PFSK-1 (cell line): Measurements from ENCODE around the gene HOXB3.

Source experiments
- FOXP2 ChIP-seq: optimal IDR thresholded peaks from 2 replicates; pipeline ENCODE3; 2011; ENCODE audit warnings: borderline replicate concordance, control low read depth, inconsistent platforms; ENCODE audit not compliant: insufficient read depth; ENCODE audit errors: extremely low read length, extremely low read depth
- POLR2AphosphoS5 ChIP-seq: IDR thresholded peaks from 2 replicates; pipeline ENCODE4 v1.6.1; 2012; ENCODE audit warnings: low read depth, mild to moderate bottlenecking, control low read depth, low read length, moderate library complexity
- REST ChIP-seq, 2 experiments: IDR thresholded peaks; 2 replicates each; pipeline versions ENCODE4 v1.6.1 to v1.8.0; 2011 to 2012; ENCODE audit warnings: low read depth in 2 of 2, low read length in 2 of 2, control low read depth in 1 of 2, inconsistent platforms in 1 of 2, mild to moderate bottlenecking in 1 of 2, moderate library complexity in 1 of 2; ENCODE audit not compliant: insufficient read depth in 1 of 2
- SIN3A ChIP-seq: IDR thresholded peaks from 2 replicates; pipeline ENCODE4 v1.6.1; 2012; ENCODE audit warnings: mild to moderate bottlenecking, low read length, moderate library complexity, borderline replicate concordance; ENCODE audit not compliant: insufficient read depth
- TAF1 ChIP-seq: IDR thresholded peaks from 2 replicates; pipeline ENCODE4 v1.6.1; 2012; ENCODE audit warnings: low read length, control low read depth, borderline replicate concordance; ENCODE audit not compliant: insufficient read depth

HOXB3 gene

DNA sequence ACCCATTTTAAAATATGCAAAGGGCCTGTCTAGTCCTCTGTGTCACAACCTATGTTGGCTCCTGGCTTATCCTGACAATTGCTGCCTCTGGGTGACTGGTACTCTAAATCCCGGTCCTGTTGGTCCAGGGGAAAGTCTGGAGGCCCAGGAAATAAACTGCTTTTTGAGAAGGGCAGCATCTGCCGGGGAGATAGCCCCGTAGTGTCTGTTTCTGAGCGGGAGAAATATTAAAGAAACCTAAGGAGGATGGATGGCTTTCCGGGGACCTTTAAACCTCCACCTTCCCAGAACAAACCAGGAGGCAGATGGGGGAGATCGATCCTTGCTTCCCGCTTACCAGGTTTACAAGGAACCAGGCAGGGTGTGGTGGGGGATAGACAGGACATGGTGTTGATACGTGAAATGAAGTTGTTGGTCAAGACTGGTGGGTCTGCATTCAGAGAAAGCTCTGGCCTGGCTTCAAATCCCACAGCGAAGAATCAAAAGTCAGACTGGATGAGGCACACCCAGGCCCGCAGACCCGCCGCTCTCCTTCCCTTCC is 48.9 kb downstream of the HOXB3 start:
- TF ChIP-seq FOXP2 (no peak), TAF1 (no peak), POLR2AphosphoS5 (no peak), REST (IDR thresholded peaks at IDR 0.05; ENCODE audit: insufficient read depth in 1 of 2, low read depth in 2 of 2, low read length in 2 of 2) (no peak), SIN3A (no peak)

DNA sequence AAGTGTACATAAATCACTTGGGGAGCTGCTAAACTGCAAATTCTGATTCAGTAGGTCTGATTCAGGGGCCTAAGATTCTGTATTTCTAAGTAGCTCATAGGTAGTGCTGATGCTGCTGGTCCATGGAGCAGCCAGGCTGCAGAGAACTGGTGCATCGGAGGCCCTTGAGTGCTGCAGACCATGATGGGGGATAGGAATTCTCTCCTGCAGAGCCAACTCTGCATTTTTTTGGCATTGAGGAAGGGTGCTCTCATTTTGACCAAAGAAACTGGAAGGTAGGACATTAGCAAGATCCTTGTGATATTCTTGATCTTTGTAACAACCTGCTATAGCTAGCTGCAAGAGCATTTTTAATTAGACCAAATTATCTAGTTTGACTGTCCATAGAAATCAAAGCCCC is 49.8 kb downstream of the HOXB3 start:
- TF ChIP-seq TAF1 (no peak), FOXP2 (no peak), SIN3A (no peak), POLR2AphosphoS5 (no peak), REST (IDR thresholded peaks at IDR 0.05; ENCODE audit: insufficient read depth in 1 of 2, low read depth in 2 of 2, low read length in 2 of 2) (no peak)

DNA sequence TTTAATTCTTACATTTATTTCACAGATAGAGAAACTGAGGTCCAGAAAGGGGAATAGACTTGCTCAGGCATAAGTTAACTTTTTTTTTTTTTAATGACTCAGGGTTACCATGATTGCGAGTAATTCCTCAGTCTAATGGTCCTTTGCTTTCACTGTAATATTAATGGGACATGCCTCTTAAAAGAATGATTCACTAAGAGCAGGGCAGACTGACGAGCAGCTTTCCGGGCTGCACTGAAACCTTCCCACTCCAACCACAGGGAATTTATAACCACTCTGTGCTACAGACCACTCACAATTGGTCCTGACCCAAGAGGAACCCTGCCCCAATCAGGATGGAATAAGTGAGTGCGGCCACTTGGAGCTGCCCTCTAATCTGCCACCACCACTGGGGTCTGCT is 50.9 kb downstream of the HOXB3 start:
- no peak for TF ChIP-seq FOXP2
- TF ChIP-seq TAF1 = no peak
- TF ChIP-seq POLR2AphosphoS5 = no peak
- no peak for TF ChIP-seq SIN3A
- no peak for TF ChIP-seq REST (IDR thresholded peaks at IDR 0.05; ENCODE audit: insufficient read depth in 1 of 2, low read depth in 2 of 2, low read length in 2 of 2)

- TF ChIP-seq SIN3A = no peak
- no peak for TF ChIP-seq FOXP2
- no peak for TF ChIP-seq TAF1
- TF ChIP-seq POLR2AphosphoS5 = no peak
Observed at GRCh38 chr17:48537316-48537715, 52.7 kb downstream of the HOXB3 start.

GRCh38 chr17:48532261-48532660 is 57.8 kb downstream of the HOXB3 start:
- TF ChIP-seq TAF1 = no peak
- TF ChIP-seq REST (IDR thresholded peaks at IDR 0.05; ENCODE audit: insufficient read depth in 1 of 2, low read depth in 2 of 2, low read length in 2 of 2) = no peak
- no peak for TF ChIP-seq SIN3A
- TF ChIP-seq POLR2AphosphoS5 = no peak
- no peak for TF ChIP-seq FOXP2
